ENCODE data around the gene ZC3H12A. TPM values are rescaled to one million over a fixed set of nuclear protein-coding genes. Genes with fewer than 3 reads are reported as not detected.
A peak's percentile ranks its signal among the peaks of the same experiment; 100 is the strongest.

Gene ZC3H12A
- total and polyA plus RNA-seq, 9 donors: 1.4 to 86.6 (median 6.8) TPM

DNA sequence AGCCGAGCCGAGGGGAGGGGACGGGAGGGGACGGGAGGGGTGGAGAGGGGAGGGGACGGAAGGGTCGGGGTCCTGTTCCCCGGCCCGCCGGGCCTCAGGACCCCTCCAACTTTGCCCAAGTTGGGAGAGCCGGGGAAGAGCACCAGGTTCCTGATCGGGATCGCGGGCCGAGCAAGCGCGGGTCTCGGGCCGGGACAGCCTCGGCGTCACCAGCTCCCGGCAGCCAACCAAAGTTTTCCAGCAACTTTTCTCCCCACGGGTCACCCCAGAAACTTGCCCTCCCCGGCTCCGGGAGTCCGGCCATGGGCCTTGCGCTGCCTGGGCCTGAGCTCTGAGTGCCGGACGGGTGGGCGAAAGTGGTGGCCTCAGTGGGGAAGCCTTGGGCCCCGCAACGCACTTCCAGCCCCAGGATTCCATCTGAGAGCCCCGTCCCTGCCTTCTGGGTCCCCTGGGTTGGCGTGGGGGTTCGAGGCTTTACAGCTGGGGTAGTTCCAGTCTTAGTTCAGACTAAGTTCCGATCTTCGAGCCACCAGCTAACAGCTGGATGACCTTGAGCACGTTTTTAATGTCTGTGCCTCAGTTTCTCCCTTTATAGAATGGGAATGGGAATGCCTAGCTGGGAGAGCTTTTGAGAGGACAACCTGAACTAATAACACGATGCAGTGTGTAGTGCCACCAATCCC, 458 bp downstream of the ZC3H12A start:
- no peak for TF ChIP-seq EP300 (IDR thresholded peaks at IDR 0.05)
- TF ChIP-seq, protein P1, sequence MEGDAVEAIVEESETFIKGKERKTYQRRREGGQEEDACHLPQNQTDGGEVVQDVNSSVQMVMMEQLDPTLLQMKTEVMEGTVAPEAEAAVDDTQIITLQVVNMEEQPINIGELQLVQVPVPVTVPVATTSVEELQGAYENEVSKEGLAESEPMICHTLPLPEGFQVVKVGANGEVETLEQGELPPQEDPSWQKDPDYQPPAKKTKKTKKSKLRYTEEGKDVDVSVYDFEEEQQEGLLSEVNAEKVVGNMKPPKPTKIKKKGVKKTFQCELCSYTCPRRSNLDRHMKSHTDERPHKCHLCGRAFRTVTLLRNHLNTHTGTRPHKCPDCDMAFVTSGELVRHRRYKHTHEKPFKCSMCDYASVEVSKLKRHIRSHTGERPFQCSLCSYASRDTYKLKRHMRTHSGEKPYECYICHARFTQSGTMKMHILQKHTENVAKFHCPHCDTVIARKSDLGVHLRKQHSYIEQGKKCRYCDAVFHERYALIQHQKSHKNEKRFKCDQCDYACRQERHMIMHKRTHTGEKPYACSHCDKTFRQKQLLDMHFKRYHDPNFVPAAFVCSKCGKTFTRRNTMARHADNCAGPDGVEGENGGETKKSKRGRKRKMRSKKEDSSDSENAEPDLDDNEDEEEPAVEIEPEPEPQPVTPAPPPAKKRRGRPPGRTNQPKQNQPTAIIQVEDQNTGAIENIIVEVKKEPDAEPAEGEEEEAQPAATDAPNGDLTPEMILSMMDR (IDR thresholded peaks at IDR 0.05): no peak
- TF ChIP-seq POLR2A (IDR thresholded peaks at IDR 0.05): no peak
- no peaks in the 10 kb centered on the region for H3K27me3 ChIP-seq
- H3K27ac ChIP-seq: peak overlapping the region; percentile 77 to 92
- intact Hi-C loops (cut with DNase I): no loop called here
- 1 to 2% (median 2%) methylated on average over 26 to 37 of the region's 38 CpGs for WGBS, 3 donors
- H3K4me3 ChIP-seq: peak overlapping the region; percentile 47
- peaks cover 40% of the 10 kb centered on the region for H3K4me1 ChIP-seq (ENCODE audit: insufficient read depth)
- H3K9me3 ChIP-seq: no peaks in the 10 kb centered on the region
- DNase-seq: peak; percentile 47 to 74 (median 67)
- H3K36me3 ChIP-seq: no peaks in the 10 kb centered on the region

DNA sequence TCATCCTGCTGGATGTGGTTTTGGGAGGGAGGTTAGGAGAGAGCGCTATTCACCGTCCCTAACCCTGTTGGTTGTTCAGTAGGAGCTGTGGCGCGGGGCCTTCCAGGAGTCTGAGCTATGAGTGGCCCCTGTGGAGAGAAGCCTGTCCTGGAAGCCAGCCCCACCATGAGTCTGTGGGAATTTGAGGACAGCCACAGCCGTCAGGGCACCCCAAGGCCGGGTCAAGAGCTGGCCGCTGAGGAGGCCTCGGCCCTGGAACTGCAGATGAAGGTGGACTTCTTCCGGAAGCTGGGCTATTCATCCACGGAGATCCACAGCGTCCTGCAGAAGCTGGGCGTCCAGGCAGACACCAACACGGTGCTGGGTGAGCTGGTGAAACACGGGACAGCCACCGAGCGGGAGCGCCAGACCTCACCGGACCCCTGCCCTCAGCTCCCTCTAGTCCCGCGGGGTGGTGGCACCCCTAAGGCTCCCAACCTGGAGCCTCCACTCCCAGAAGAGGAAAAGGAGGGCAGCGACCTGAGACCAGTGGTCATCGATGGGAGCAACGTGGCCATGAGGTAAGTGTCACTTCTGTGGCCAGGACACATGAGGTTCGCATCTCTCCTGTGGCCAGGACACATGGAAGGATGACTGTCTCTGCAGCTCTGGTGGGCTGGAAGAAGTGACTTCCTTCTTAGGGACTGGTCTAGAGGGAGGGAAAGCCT, 1.2 kb downstream of the ZC3H12A start:
- TF ChIP-seq EP300 (IDR thresholded peaks at IDR 0.05) (no peak), POLR2A (IDR thresholded peaks at IDR 0.05) (no peak)
- TF ChIP-seq, protein P1 (IDR thresholded peaks at IDR 0.05): no peak
- peak in 4 of 5 donors; percentile 35 to 44 (median 41) for DNase-seq
- 77 to 90% (median 83%) methylated on average over 21 to 24 of the region's 24 CpGs for WGBS, 3 donors
- Histone ChIP-seq H3K36me3 (no peaks in the 10 kb centered on the region), H3K4me3 (peak overlapping the region; percentile 47), H3K9me3 (no peaks in the 10 kb centered on the region), H3K27me3 (no peaks in the 10 kb centered on the region), H3K4me1 (ENCODE audit: insufficient read depth) (peaks cover 43% of the 10 kb centered on the region), H3K27ac (peak overlapping the region; percentile 77 to 92)
- intact Hi-C loops (cut with DNase I): no loop called here

DNA sequence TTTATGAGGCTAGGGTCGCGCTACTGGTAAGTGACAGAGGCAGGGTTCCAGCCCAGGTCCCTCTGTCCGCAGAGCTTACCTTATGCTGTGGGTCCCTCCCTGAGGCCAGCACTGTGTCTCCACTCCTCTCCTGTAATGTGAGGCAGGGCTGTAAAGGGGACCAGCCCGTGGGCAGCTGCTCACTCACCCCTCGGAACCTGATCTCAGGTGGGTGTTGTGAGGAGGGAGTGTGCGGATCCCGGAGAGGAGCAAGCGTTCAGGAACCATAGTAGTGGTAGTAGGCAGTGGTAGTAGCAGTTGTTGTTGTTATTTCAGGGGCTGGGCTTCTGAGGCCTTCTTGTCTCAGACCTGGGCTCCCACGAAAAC, 1.7 kb downstream of the ZC3H12A start:
- DNase-seq: no peak
- 52 to 71% (median 65%) methylated on average over 9 of the region's 9 CpGs for WGBS, 3 donors
- H3K36me3 ChIP-seq: no peaks in the 10 kb centered on the region
- TF ChIP-seq POLR2A (IDR thresholded peaks at IDR 0.05) (peak; percentile 5), EP300 (IDR thresholded peaks at IDR 0.05) (no peak)
- TF ChIP-seq, protein P1 (IDR thresholded peaks at IDR 0.05): no peak
- intact Hi-C loops (cut with DNase I): no loop called here
- peak overlapping the region; percentile 47 for H3K4me3 ChIP-seq
- peaks cover 43% of the 10 kb centered on the region for H3K4me1 ChIP-seq (ENCODE audit: insufficient read depth)
- peak overlapping the region; percentile 77 to 92 for H3K27ac ChIP-seq
- H3K27me3 ChIP-seq: no peaks in the 10 kb centered on the region
- H3K9me3 ChIP-seq: no peaks in the 10 kb centered on the region

DNA sequence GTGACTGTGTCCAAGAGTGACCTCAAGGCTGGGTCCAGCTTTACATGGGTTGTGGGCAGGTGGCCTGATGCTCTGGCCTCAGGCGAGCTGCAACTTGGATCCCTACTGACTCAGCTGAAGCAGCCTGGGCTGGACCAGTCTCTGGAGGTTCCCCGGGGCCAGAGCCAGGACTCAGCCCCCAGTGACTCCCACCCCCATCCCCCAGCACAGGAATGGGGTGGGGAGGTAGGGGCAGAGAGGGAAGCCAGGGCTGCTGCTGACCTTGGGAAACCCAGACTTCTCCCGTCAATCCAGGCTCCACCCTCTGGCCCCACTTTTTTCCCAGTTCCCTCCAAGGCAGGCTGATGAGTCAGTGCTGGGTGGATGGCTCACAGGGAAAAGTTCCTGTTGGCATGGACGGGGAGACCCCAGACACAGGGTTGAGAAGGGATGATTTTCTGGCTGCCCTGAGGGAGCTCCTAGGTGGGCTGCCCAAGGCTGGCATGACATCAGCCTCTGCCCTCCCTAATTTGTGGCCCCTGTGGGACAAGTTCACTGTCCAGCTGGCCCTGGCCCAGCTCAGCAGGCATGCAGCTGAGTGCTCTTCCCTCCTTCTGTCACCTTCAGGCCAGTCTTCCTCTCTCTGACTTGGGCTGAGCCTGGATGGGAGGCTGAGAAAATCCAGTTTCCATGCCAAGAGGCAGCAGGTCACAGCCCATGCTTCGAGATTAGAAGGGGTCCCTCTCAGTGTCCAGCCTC, 2.2 kb downstream of the ZC3H12A start:
- TF ChIP-seq, protein P1 (IDR thresholded peaks at IDR 0.05): no peak
- 2 to 4% (median 3%) methylated on average over 4 to 5 of the region's 5 CpGs for WGBS, 3 donors
- H3K4me1 ChIP-seq (ENCODE audit: insufficient read depth): peaks cover 40% of the 10 kb centered on the region
- intact Hi-C loops (cut with DNase I): no loop called here
- H3K4me3 ChIP-seq: peak overlapping the region; percentile 47
- peak overlapping the region; percentile 77 to 92 for H3K27ac ChIP-seq
- H3K27me3 ChIP-seq: no peaks in the 10 kb centered on the region
- H3K36me3 ChIP-seq: no peaks in the 10 kb centered on the region
- no peaks in the 10 kb centered on the region for H3K9me3 ChIP-seq
- DNase-seq: peak; percentile 86 to 90 (median 86)

All from ovary (tissue), 9 donors.